ENCODE results near the gene TLCD2. TPM values are rescaled to one million over a fixed set of nuclear protein-coding genes. Genes with fewer than 3 reads are reported as not detected.
A peak's percentile ranks its signal among the peaks of the same experiment; 100 is the strongest.

The TLCD2 gene
- total RNA-seq, 1 experiment from 2014 or later, result 1.5 TPM

DNA sequence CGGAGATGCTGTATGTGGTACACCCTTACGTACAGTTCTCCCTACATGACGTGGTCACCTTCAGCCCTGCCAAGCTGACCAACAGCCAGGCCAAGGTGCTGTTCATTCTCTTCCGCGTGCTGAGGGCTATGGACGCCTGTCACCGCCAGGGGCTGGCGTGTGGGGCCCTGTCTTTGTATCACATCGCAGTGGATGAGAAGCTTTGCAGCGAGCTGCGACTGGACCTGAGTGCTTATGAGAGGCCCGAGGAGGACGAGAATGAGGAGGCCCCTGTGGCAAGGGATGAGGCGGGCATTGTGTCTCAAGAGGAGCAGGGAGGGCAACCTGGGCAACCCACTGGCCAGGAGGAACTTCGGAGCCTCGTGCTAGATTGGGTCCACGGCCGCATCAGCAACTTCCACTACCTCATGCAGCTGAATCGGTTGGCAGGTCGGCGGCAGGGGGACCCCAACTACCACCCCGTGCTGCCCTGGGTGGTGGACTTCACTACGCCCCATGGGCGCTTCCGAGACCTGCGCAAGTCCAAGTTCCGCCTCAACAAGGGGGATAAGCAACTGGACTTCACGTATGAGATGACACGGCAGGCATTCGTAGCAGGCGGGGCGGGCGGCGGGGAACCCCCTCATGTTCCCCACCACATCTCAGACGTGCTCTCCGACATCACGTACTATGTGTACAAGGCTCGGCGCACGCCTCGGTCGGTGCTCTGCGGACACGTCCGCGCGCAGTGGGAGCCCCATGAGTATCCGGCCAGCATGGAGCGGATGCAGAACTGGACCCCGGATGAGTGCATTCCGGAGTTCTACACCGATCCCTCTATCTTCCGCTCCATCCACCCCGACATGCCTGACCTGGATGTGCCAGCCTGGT lies 15.7 kb upstream of the TLCD2 start:
- Histone ChIP-seq H3K27ac (ENCODE audit: insufficient read length, low read depth, low read length) (no peak overlapping the region), H4K20me1 (ENCODE audit: control insufficient read depth, insufficient read depth, insufficient read length) (no peaks in the 10 kb centered on the region), H3K56ac (ENCODE audit: insufficient read length, low read depth, low read length) (no peak overlapping the region), H3K27me3 (ENCODE audit: insufficient read depth, low read length) (no peaks in the 10 kb centered on the region), H4K91ac (ENCODE audit: insufficient read length, low read depth, low read length) (no peak overlapping the region), H3K4me2 (ENCODE audit: insufficient read depth, insufficient read length, low read length) (peak overlapping the region; percentile 25), H2BK12ac (ENCODE audit: insufficient read length, low read depth, low read length) (no peak overlapping the region), H2AK5ac (ENCODE audit: insufficient read length, low read length) (no peak overlapping the region), H3K79me1 (ENCODE audit: insufficient read depth, low read depth, low read length, poor library complexity, severe bottlenecking) (no peaks in the 10 kb centered on the region), H3K9ac (ENCODE audit: extremely low read depth, insufficient read length, low read length) (no peak overlapping the region), H3K23me2 (ENCODE audit: insufficient read length, low read depth, low read length, poor library complexity, severe bottlenecking) (peaks cover 4% of the 10 kb centered on the region), H2BK5ac (ENCODE audit: insufficient read length, low read length) (no peak overlapping the region), H3K23ac (ENCODE audit: insufficient read length, low read depth, low read length) (no peak overlapping the region), H2BK120ac (ENCODE audit: low read depth, low read length, poor library complexity, severe bottlenecking) (no peak overlapping the region), H3K4ac (ENCODE audit: low read depth, low read length) (no peak overlapping the region), H3K18ac (ENCODE audit: insufficient read length, low read depth, low read length) (no peak overlapping the region), H3K79me2 (ENCODE audit: insufficient read depth, low read length) (no peaks in the 10 kb centered on the region), H2AFZ (ENCODE audit: low read length) (no peak overlapping the region), H2BK15ac (ENCODE audit: low read depth, low read length) (no peak overlapping the region), H2BK20ac (ENCODE audit: low read depth, low read length, poor library complexity, severe bottlenecking) (no peak overlapping the region), H3K4me1 (ENCODE audit: insufficient read depth, low read length) (no peaks in the 10 kb centered on the region), H3T11ph (ENCODE audit: low read length) (no peak overlapping the region), H4K5ac (ENCODE audit: insufficient read length, low read depth, low read length) (no peak overlapping the region), H4K8ac (replicated peaks; ENCODE audit: insufficient read length, low read depth, low read length) (no peak overlapping the region), H3K9me3 (ENCODE audit: control insufficient read depth, low read depth, low read length) (no peaks in the 10 kb centered on the region), H3K14ac (ENCODE audit: insufficient read depth, low read length) (no peak overlapping the region; the same call in 1 of the 2 replicates)
- DNase-seq, result no peak
- H3K27ac Mint-ChIP-seq, result peak overlapping the region in 1 of 3 experiments; percentile 56; a peak in 1 of 7 replicates
- TF ChIP-seq CTCF (conservative IDR thresholded peaks at IDR 0.05), result no peak
- WGBS (ENCODE audit: extremely low coverage, insufficient read length, low lambda C conversion rate), result no CpG with 5 or more reads among the region's 54 CpGs
- no peaks in the 10 kb centered on the region; a peak in 1 of 5 replicates for H3K9me3 Mint-ChIP-seq
- peaks cover 2 to 4% of the 10 kb centered on the region in 2 experiments; a peak in 1 of 4 replicates for H3K4me1 Mint-ChIP-seq
- peaks cover 2% of the 10 kb centered on the region; the same call in 1 of the 2 replicates for H3K27me3 Mint-ChIP-seq (ENCODE audit: low read depth)
- H3K4me3 Mint-ChIP-seq, result peak overlapping the region; percentile 63 to 72
- peaks cover 0 to 9% (median 0%) of the 10 kb centered on the region in 3 experiments; a peak in 4 of 7 replicates for H3K36me3 Mint-ChIP-seq (ENCODE audit: insufficient read depth in 1 of 3, low read depth in 3 of 3)

All from H9 (cell line).